Prostate gland (tissue), 2 donors: ENCODE results near the gene SFRP2.

Source experiments
- POLR2A ChIP-seq: fragments of 450-650 bp; IDR thresholded peaks from one replicate; pipeline ENCODE4 v1.6.1; 2016; ENCODE audit warnings: antibody characterized with exemption, mild to moderate bottlenecking
- TF ChIP-seq, protein P1 (sequence below), 4 experiments: fragments of 200-600 bp in 2 of 4; fragments of 450-650 bp in 2 of 4; sonication (generic) in 2 of 4; IDR thresholded peaks; 1 replicate in 3 of 4; 2 replicates in 1 of 4; pipeline ENCODE4 v1.5.1; 2016 to 2019; ENCODE audit warnings: antibody characterized with exemption in 4 of 4, mild to moderate bottlenecking in 2 of 4, moderate library complexity in 2 of 4

DNA sequence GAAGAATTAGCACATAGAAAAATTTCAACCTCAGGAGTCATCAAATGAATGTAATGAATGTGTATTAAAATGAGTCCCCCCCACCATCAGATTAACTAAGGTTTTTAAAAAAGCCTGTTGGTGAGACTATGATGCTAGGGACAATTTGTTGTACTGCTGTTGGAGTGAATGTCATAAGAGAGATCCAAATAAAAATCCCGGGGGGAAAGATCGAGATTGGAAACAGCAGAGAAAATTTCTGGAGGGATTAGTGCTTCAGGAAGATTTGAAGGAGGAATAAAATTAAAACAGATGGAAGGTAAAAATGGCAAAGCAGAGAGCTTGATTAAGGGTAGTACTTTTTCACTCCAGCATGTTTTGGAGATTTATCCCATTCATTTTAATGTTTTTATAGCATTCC lies 25.9 kb upstream of the SFRP2 start:
- no peak for TF ChIP-seq POLR2A
- TF ChIP-seq, protein P1, sequence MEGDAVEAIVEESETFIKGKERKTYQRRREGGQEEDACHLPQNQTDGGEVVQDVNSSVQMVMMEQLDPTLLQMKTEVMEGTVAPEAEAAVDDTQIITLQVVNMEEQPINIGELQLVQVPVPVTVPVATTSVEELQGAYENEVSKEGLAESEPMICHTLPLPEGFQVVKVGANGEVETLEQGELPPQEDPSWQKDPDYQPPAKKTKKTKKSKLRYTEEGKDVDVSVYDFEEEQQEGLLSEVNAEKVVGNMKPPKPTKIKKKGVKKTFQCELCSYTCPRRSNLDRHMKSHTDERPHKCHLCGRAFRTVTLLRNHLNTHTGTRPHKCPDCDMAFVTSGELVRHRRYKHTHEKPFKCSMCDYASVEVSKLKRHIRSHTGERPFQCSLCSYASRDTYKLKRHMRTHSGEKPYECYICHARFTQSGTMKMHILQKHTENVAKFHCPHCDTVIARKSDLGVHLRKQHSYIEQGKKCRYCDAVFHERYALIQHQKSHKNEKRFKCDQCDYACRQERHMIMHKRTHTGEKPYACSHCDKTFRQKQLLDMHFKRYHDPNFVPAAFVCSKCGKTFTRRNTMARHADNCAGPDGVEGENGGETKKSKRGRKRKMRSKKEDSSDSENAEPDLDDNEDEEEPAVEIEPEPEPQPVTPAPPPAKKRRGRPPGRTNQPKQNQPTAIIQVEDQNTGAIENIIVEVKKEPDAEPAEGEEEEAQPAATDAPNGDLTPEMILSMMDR (IDR thresholded peaks at IDR 0.05): no peak
